Thoracic aorta (tissue), 2 donors: ENCODE measurements around the gene ANKRD22. TPM values are rescaled to one million over a fixed set of nuclear protein-coding genes. Genes with fewer than 3 reads are reported as not detected.

ENCODE experiments used
- ATAC-seq: fragments of 150-250 bp; one replicate; pipeline ENCODE4 v1.8.0; 2017; ENCODE audit warnings: low read depth; ENCODE audit not compliant: insufficient number of reproducible peaks, low FRiP score
- DNase-seq: peaks from one replicate; pipeline ENCODE4 v3.0.0-alpha.2; 2020; ENCODE audit warnings: low spot score
- H3K27ac ChIP-seq, 2 donors: fragments of 200-600 bp; sonication (generic); 1 replicate in 1 of 2; 2 replicates in 1 of 2; pipeline ENCODE4 v1.5.1; 2016; ENCODE audit warnings: mild to moderate bottlenecking in 2 of 2, moderate library complexity in 2 of 2
- H3K27me3 ChIP-seq: fragments of 200-600 bp; sonication (generic); replicated peaks from 2 replicates; pipeline ENCODE4 v1.6.0; 2016; ENCODE audit warnings: mild to moderate bottlenecking; ENCODE audit not compliant: insufficient read depth
- H3K36me3 ChIP-seq: fragments of 200-600 bp; sonication (generic); one replicate; pipeline ENCODE4 v1.5.1; 2016
- H3K4me1 ChIP-seq, 2 donors: fragments of 200-600 bp; sonication (generic); 1 replicate in 1 of 2; 2 replicates in 1 of 2; pipeline versions ENCODE4 v1.5.1 to v1.6.0; 2016; ENCODE audit warnings: low read depth in 2 of 2, mild to moderate bottlenecking in 1 of 2; ENCODE audit not compliant: control insufficient read depth in 1 of 2
- H3K4me3 ChIP-seq: fragments of 200-600 bp; sonication (generic); 2 replicates; pipeline ENCODE4 v1.5.1; 2016; ENCODE audit warnings: mild to moderate bottlenecking
- H3K9me3 ChIP-seq: fragments of 200-600 bp; sonication (generic); 2 replicates; pipeline ENCODE4 v1.5.1; 2016
- CTCF ChIP-seq: fragments of 200-600 bp; sonication (generic); IDR thresholded peaks from one replicate; pipeline ENCODE4 v1.5.1; 2019; ENCODE audit warnings: antibody characterized with exemption
- total RNA-seq, 2 donors: library from RNA; depleted of rRNA; stranded (reverse); fragments of >200 nt; gene quantifications; one replicate each; pipeline versions ENCODE4 v1.1.0 to v1.2.3, GENCODE V29; 2016

ANKRD22 gene
- total RNA-seq, 2 donors from 2014 or later: not detected

- ATAC-seq: no peak
- Histone ChIP-seq H3K9me3 (no peaks in the 10 kb centered on the region), H3K27me3 (no peaks in the 10 kb centered on the region), H3K4me3 (no peak overlapping the region), H3K4me1 (no peaks in the 10 kb centered on the region), H3K36me3 (no peaks in the 10 kb centered on the region), H3K27ac (no peak overlapping the region)
- TF ChIP-seq CTCF: no peak
- DNase-seq: no peak
Measured at GRCh38 chr10:88788924-88789323, 62.7 kb downstream of the ANKRD22 start.

GRCh38 chr10:88787463-88787862 is 64.2 kb downstream of the ANKRD22 start:
- Histone ChIP-seq H3K4me1 (no peaks in the 10 kb centered on the region), H3K9me3 (no peaks in the 10 kb centered on the region), H3K27me3 (no peaks in the 10 kb centered on the region), H3K27ac (no peak overlapping the region), H3K36me3 (no peaks in the 10 kb centered on the region), H3K4me3 (no peak overlapping the region)
- no peak for ATAC-seq
- no peak for DNase-seq
- TF ChIP-seq CTCF: no peak

- ATAC-seq (no peak), DNase-seq (no peak)
- Histone ChIP-seq H3K27me3 (no peaks in the 10 kb centered on the region), H3K9me3 (no peaks in the 10 kb centered on the region), H3K4me3 (no peak overlapping the region), H3K27ac (no peak overlapping the region), H3K4me1 (no peaks in the 10 kb centered on the region), H3K36me3 (no peaks in the 10 kb centered on the region)
- TF ChIP-seq CTCF: no peak
Measured at GRCh38 chr10:88786032-88786770, 65.4 kb downstream of the ANKRD22 start.

GRCh38 chr10:88783724-88784123 is 67.9 kb downstream of the ANKRD22 start:
- Histone ChIP-seq H3K27me3 (no peaks in the 10 kb centered on the region), H3K27ac (no peak overlapping the region), H3K9me3 (no peaks in the 10 kb centered on the region), H3K4me3 (no peak overlapping the region), H3K36me3 (no peaks in the 10 kb centered on the region), H3K4me1 (no peaks in the 10 kb centered on the region)
- no peak for DNase-seq
- no peak for TF ChIP-seq CTCF
- ATAC-seq: no peak

DNA sequence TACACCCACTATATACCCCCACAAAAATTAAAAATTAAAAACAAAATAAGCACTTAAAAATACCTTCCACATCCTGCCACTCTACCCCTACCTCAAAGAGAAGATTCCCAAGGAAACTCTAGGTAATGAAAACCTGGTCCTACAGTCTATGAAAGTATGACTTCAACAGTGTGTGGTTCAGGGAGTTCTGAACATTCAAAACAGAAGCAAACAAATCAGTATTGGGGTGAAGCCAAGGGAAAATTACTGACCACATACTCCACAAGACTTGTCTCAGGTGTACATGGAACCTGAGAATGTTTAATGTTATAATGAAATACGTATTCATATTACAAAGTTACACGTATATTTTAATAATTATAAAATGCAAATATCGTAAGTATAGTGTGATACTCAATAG is 69.4 kb downstream of the ANKRD22 start:
- TF ChIP-seq CTCF: no peak
- Histone ChIP-seq H3K27me3 (no peaks in the 10 kb centered on the region), H3K27ac (no peak overlapping the region), H3K4me1 (no peaks in the 10 kb centered on the region), H3K36me3 (no peaks in the 10 kb centered on the region), H3K9me3 (no peaks in the 10 kb centered on the region), H3K4me3 (no peak overlapping the region)
- DNase-seq (no peak), ATAC-seq (no peak)
